DND-41 (cell line): Measurements from ENCODE around the gene VPS35L.

Source experiments
- CTCF ChIP-seq: IDR thresholded peaks from 2 replicates; pipeline ENCODE4 v1.5.1; 2012; ENCODE audit warnings: borderline replicate concordance, low read length, moderate library complexity, mild to moderate bottlenecking; ENCODE audit not compliant: poor library complexity, severe bottlenecking; ENCODE audit errors: extremely low read depth
- EZH2 ChIP-seq: IDR thresholded peaks from 3 replicates; pipeline ENCODE4 v1.6.1; 2012; ENCODE audit warnings: borderline replicate concordance, low read depth, mild to moderate bottlenecking, moderate library complexity, low read length, inconsistent platforms; ENCODE audit not compliant: severe bottlenecking

- TF ChIP-seq CTCF (no peak), EZH2 (no peak)
Measured at GRCh38 chr16:19625039-19625438, 69.5 kb downstream of the VPS35L start.
